Measurements from ENCODE around the gene HDAC10.

DNA sequence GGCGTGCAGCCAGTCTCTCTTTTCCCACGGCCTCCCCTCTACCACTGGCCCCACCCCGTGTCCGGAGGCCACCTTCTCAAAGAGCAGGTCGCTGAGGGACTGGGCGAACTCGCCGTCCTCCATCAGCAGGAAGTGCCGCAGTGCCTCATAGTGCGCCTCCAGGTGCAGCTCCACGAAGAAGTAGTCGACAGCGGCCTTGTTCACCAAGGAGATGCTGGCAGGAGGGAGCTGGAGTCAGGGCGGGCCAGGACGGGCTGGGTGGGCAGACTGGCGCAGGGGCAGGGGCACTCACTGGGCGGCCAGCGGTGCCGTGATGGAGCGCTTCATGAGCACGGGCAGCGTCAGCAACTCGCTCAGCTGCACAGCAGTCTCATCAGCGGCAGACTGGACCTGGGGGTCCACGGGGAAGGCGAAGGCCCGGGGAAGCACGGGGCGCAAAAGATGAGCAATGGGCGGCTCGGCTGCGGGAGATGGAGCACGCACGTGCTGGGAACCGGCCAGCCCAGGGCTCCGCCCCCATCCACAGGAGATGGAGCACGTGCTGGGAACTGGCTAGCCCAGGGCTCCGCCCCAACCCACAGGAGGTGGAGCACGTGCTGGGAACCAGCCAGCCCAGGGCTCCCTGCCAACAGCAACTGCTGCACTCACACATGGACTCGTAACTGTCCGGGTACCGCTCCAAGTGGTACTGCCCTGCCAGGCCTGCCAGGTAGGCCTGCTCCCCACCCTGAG, 31.9 kb downstream of the HDAC10 start:
- TF ChIP-seq POLR2AphosphoS5 (IDR thresholded peaks at IDR 0.05; ENCODE audit: borderline replicate concordance, low read depth, low read length) (peak; percentile 17; the same call in 1 of the 2 replicates), EZH2 (IDR thresholded peaks at IDR 0.05) (no peak), FOXP2 (optimal IDR thresholded peaks at IDR 0.05; ENCODE audit: control extremely low read depth, extremely low read length, insufficient read depth) (peak; percentile 16)
